HEK293 (cell line): ENCODE results near the gene MEGF6.

Experiments
- CTCF ChIA-PET: fragments of 350-600 bp; formaldehyde crosslinking; extraction: SDS; loops from one replicate; lab custom pipeline; 2021; ENCODE audit warnings: antibody characterized with exemption; lab: Yijun Ruan, JAX
- POLR2A ChIA-PET: fragments of 300-600 bp; formaldehyde crosslinking; extraction: SDS; loops from one replicate; lab custom pipeline; 2020; ENCODE audit warnings: antibody characterized with exemption, inconsistent platforms; lab: Yijun Ruan, JAX
- H3K27ac ChIP-seq: fragments of 200-500 bp; sonication (Bioruptor generic); 2 replicates; pipeline ENCODE4 v1.5.1; 2014; ENCODE audit warnings: low read depth, low read length, control low read depth, inconsistent platforms; ENCODE audit errors: extremely low read depth
- H3K36me3 ChIP-seq, 2 experiments: fragments of 200-500 bp in 1 of 2; sonication (Bioruptor generic) in 1 of 2; 1 replicate in 1 of 2; 2 replicates in 1 of 2; pipeline ENCODE4 v1.5.1; 2014 to 2017; ENCODE audit warnings: inconsistent platforms in 2 of 2, low read length in 2 of 2; ENCODE audit not compliant: control insufficient read depth in 2 of 2, insufficient read depth in 1 of 2
- H3K4me1 ChIP-seq: fragments of 200-500 bp; sonication (Bioruptor generic); 2 replicates; pipeline ENCODE4 v1.5.1; 2014; ENCODE audit warnings: mild to moderate bottlenecking, low read length, inconsistent platforms; ENCODE audit not compliant: control insufficient read depth, insufficient read depth
- H3K4me3 ChIP-seq: 2 replicates; pipeline ENCODE4 v1.5.1; 2011; ENCODE audit warnings: low read depth, mild to moderate bottlenecking, control low read depth, low read length, moderate library complexity
- H3K9me3 ChIP-seq: fragments of 200-500 bp; sonication (Bioruptor generic); 2 replicates; pipeline ENCODE4 v1.5.1; 2014; ENCODE audit warnings: low read depth, low read length, inconsistent platforms; ENCODE audit not compliant: control insufficient read depth, insufficient read depth
- GLI2 ChIP-seq: fragments of 450-650 bp; formaldehyde crosslinking; IDR thresholded peaks from 2 replicates; pipeline ENCODE4; 2017; ENCODE audit warnings: missing biosample characterization, missing genetic modification characterization, low read depth, borderline replicate concordance
- HOXC10 ChIP-seq: sonication (generic); formaldehyde crosslinking; IDR thresholded peaks from 2 replicates; pipeline ENCODE4 v1.8.1; 2023; ENCODE audit warnings: mild to moderate bottlenecking, missing genetic modification reagents
- KLF1 ChIP-seq: fragments of 450-650 bp; formaldehyde crosslinking; IDR thresholded peaks from 2 replicates; pipeline ENCODE4 v1.5.1; 2016; ENCODE audit warnings: missing biosample characterization, missing genetic modification characterization
- KLF7 ChIP-seq: fragments of 450-650 bp; formaldehyde crosslinking; IDR thresholded peaks from 2 replicates; pipeline ENCODE4 v1.5.1; 2016; ENCODE audit warnings: missing biosample characterization, missing genetic modification characterization, borderline replicate concordance
- RBAK ChIP-seq: fragments of 450-650 bp; formaldehyde crosslinking; IDR thresholded peaks from 2 replicates; pipeline ENCODE4 v1.5.1; 2016; ENCODE audit warnings: missing biosample characterization, missing genetic modification characterization
- REPIN1 ChIP-seq: fragments of 450-650 bp; formaldehyde crosslinking; IDR thresholded peaks from 2 replicates; pipeline ENCODE4 v1.5.1; 2017; ENCODE audit warnings: missing biosample characterization, missing genetic modification characterization, low read depth
- YY1 ChIP-seq: fragments of 450-650 bp; formaldehyde crosslinking; IDR thresholded peaks from 2 replicates; pipeline ENCODE4 v1.5.1; 2018; ENCODE audit warnings: missing biosample characterization, missing genetic modification characterization
- ZFHX2 ChIP-seq: fragments of 450-650 bp; formaldehyde crosslinking; conservative IDR thresholded peaks from 2 replicates; pipeline ENCODE4 v1.5.1; 2016; ENCODE audit warnings: missing biosample characterization, missing genetic modification characterization
- ZNF133 ChIP-seq: fragments of 450-650 bp; formaldehyde crosslinking; IDR thresholded peaks from 2 replicates; pipeline ENCODE4 v1.5.1; 2016; ENCODE audit warnings: missing biosample characterization, missing genetic modification characterization
- ZNF184 ChIP-seq: fragments of 450-650 bp; IDR thresholded peaks from 2 replicates; pipeline ENCODE4 v1.5.1; 2018; ENCODE audit warnings: missing biosample characterization, mild to moderate bottlenecking, missing genetic modification characterization
- ZNF311 ChIP-seq: fragments of 450-650 bp; formaldehyde crosslinking; IDR thresholded peaks from 2 replicates; pipeline ENCODE4 v1.5.1; 2017; ENCODE audit warnings: missing biosample characterization, missing genetic modification characterization, borderline replicate concordance
- ZNF324 ChIP-seq: fragments of 450-650 bp; formaldehyde crosslinking; IDR thresholded peaks from 2 replicates; pipeline ENCODE4 v1.5.1; 2016; ENCODE audit warnings: missing biosample characterization, missing genetic modification characterization
- ZNF341 ChIP-seq: fragments of 450-650 bp; formaldehyde crosslinking; IDR thresholded peaks from 2 replicates; pipeline ENCODE4; 2016; ENCODE audit warnings: low read depth, missing biosample characterization, missing genetic modification characterization
- ZNF623 ChIP-seq: fragments of 450-650 bp; formaldehyde crosslinking; IDR thresholded peaks from 2 replicates; pipeline ENCODE4 v1.5.1; 2016; ENCODE audit warnings: missing biosample characterization, missing genetic modification characterization
- ZNF830 ChIP-seq: fragments of 450-650 bp; IDR thresholded peaks from 2 replicates; pipeline ENCODE4 v1.5.0; 2018; ENCODE audit warnings: missing biosample characterization, missing genetic modification characterization, low read depth, mild to moderate bottlenecking, moderate library complexity
- ZSCAN30 ChIP-seq: fragments of 450-650 bp; IDR thresholded peaks from 2 replicates; pipeline ENCODE4 v1.5.1; 2018; ENCODE audit warnings: missing biosample characterization, mild to moderate bottlenecking, missing genetic modification characterization, moderate library complexity
- TF ChIP-seq, protein P1 (sequence below): fragments of 450-650 bp; formaldehyde crosslinking; IDR thresholded peaks from 2 replicates; pipeline ENCODE4 v1.5.1; 2017; ENCODE audit warnings: missing biosample characterization, missing genetic modification characterization
- TF ChIP-seq, protein P2 (sequence below): fragments of 450-650 bp; formaldehyde crosslinking; IDR thresholded peaks from 2 replicates; pipeline ENCODE4 v1.5.1; 2016; ENCODE audit warnings: missing biosample characterization, missing genetic modification characterization, low read depth
- TF ChIP-seq, protein P3 (sequence below): sonication (generic); formaldehyde crosslinking; IDR thresholded peaks from 2 replicates; pipeline ENCODE4 v1.8.1; 2022; ENCODE audit warnings: mild to moderate bottlenecking, moderate library complexity, missing genetic modification reagents

MEGF6 gene

DNA sequence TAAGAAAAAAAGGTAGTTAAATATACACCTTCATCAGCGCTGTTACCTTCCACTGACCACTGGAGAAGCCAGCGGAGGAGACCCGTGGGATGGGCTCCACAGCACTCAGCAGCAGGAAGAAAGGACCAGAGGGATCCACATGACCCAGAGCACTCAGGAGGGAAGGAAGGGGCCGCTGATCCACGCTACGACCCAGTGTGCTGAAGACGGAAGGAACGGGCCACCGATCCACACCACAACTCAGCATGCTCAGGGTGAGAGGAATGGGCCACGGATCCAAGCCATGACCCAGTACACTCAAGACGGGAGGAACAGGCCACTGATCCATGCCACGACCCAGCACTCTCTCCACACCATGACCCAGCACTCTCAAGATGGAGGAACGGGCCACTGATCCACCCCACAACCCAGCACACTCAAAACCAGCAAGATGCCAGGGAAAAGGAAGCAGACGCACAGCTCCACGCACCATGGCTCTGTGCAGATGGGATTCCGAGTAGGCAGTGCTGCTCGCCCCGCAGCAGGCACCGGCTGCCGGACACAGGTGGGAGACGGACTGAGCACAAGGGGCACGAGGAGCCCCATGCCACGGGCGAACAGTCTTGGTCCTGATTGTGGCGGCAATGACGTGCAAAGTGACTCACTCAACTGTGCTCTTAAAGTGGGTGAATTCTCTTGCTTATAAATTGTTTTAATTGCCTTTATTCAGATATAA is 29.9 kb upstream of the MEGF6 start:
- H3K4me3 ChIP-seq, result no peak overlapping the region
- no peak for TF ChIP-seq ZNF623 (tag by site-specific recombination)
- TF ChIP-seq, protein P1, sequence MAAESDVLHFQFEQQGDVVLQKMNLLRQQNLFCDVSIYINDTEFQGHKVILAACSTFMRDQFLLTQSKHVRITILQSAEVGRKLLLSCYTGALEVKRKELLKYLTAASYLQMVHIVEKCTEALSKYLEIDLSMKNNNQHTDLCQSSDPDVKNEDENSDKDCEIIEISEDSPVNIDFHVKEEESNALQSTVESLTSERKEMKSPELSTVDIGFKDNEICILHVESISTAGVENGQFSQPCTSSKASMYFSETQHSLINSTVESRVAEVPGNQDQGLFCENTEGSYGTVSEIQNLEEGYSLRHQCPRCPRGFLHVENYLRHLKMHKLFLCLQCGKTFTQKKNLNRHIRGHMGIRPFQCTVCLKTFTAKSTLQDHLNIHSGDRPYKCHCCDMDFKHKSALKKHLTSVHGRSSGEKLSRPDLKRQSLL (tag by site-specific recombination), result no peak
- no peak for TF ChIP-seq ZNF324 (tag by site-specific recombination)
- no peak for TF ChIP-seq RBAK (tag by site-specific recombination)
- no peak for TF ChIP-seq HOXC10 (CRISPR knock-in tag)
- TF ChIP-seq, protein P2, sequence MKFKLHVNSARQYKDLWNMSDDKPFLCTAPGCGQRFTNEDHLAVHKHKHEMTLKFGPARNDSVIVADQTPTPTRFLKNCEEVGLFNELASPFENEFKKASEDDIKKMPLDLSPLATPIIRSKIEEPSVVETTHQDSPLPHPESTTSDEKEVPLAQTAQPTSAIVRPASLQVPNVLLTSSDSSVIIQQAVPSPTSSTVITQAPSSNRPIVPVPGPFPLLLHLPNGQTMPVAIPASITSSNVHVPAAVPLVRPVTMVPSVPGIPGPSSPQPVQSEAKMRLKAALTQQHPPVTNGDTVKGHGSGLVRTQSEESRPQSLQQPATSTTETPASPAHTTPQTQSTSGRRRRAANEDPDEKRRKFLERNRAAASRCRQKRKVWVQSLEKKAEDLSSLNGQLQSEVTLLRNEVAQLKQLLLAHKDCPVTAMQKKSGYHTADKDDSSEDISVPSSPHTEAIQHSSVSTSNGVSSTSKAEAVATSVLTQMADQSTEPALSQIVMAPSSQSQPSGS (tag by site-specific recombination), result no peak
- no peak for TF ChIP-seq ZNF133
- no peak for TF ChIP-seq REPIN1 (tag by site-specific recombination)
- no peak for TF ChIP-seq ZNF311 (tag by site-specific recombination)
- TF ChIP-seq YY1 (tag by site-specific recombination), result no peak
- no peak for TF ChIP-seq KLF7 (tag by site-specific recombination)
- no peak for TF ChIP-seq GLI2 (tag by site-specific recombination)
- TF ChIP-seq ZSCAN30 (tag by site-specific recombination), result no peak
- TF ChIP-seq, all 188 proteins: peak for 0
- ChIA-PET CTCF (interaction anchor here (0.6 to 1.5 kb wide), 2 partner anchors 134 to 150 kb away, joined by 3 read pairs; no protein-coding TSS in a partner anchor), POLR2A (no interaction called here)
- Histone ChIP-seq H3K9me3 (no peaks in the 10 kb centered on the region), H3K4me1 (no peaks in the 10 kb centered on the region), H3K36me3 (peaks cover 4 to 93% of the 10 kb centered on the region in 2 experiments; a peak in 2 of 3 replicates), H3K27ac (no peak overlapping the region)

GRCh38 chr1:3640121-3640837 is 29.0 kb upstream of the MEGF6 start:
- H3K4me3 ChIP-seq, result no peak overlapping the region
- H3K9me3 ChIP-seq, result no peaks in the 10 kb centered on the region
- no peak overlapping the region for H3K27ac ChIP-seq
- CTCF ChIA-PET, result interaction anchor here (0.6 kb wide), 1 partner anchor 100 kb away, joined by 3 read pairs; no protein-coding TSS in a partner anchor
- H3K4me1 ChIP-seq, result no peaks in the 10 kb centered on the region
- peaks cover 4 to 93% of the 10 kb centered on the region in 2 experiments for H3K36me3 ChIP-seq
- TF ChIP-seq ZNF830 (tag by site-specific recombination) (no peak), ZNF184 (tag by site-specific recombination) (no peak), ZNF341 (tag by site-specific recombination) (no peak), KLF1 (tag by site-specific recombination) (peak; percentile 92), KLF7 (tag by site-specific recombination) (no peak), ZFHX2 (tag by site-specific recombination) (no peak)
- TF ChIP-seq, protein P3, sequence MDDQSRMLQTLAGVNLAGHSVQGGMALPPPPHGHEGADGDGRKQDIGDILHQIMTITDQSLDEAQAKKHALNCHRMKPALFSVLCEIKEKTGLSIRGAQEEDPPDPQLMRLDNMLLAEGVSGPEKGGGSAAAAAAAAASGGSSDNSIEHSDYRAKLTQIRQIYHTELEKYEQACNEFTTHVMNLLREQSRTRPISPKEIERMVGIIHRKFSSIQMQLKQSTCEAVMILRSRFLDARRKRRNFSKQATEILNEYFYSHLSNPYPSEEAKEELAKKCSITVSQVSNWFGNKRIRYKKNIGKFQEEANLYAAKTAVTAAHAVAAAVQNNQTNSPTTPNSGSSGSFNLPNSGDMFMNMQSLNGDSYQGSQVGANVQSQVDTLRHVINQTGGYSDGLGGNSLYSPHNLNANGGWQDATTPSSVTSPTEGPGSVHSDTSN (CRISPR knock-in tag), result no peak
- POLR2A ChIA-PET, result no interaction called here
